Measurements from ENCODE around the gene QRICH2.

QRICH2 gene

GRCh38 chr17:76341301-76341700 is 33.2 kb upstream of the QRICH2 start:
- no peak for DNase-seq (ENCODE audit: low read depth)
- no peak overlapping the region for H3K4me3 ChIP-seq (ENCODE audit: low read depth, low read length)
- no peak for TF ChIP-seq CTCF (IDR thresholded peaks at IDR 0.05; ENCODE audit: control insufficient read depth, extremely low read depth, insufficient read depth)

GRCh38 chr17:76337413-76337777 is 29.3 kb upstream of the QRICH2 start:
- no peak for DNase-seq (ENCODE audit: low read depth)
- no peak for TF ChIP-seq CTCF (IDR thresholded peaks at IDR 0.05; ENCODE audit: control insufficient read depth, extremely low read depth, insufficient read depth)
- no peak overlapping the region for H3K4me3 ChIP-seq (ENCODE audit: low read depth, low read length)

- no peak for DNase-seq (ENCODE audit: low read depth)
- TF ChIP-seq CTCF (IDR thresholded peaks at IDR 0.05; ENCODE audit: control insufficient read depth, extremely low read depth, insufficient read depth), result no peak
These were observed 28.8 kb upstream of the QRICH2 start for GRCh38 chr17:76336756-76337412.

GRCh38 chr17:76335716-76336381 is 27.8 kb upstream of the QRICH2 start:
- no peak for TF ChIP-seq CTCF (IDR thresholded peaks at IDR 0.05; ENCODE audit: control insufficient read depth, extremely low read depth, insufficient read depth)
- H3K4me3 ChIP-seq (ENCODE audit: low read depth, low read length), result no peak overlapping the region
- DNase-seq (ENCODE audit: low read depth), result no peak

More at GRCh38 chr17:76336756-76337412, 28.8 kb upstream of the QRICH2 start:
- H3K4me3 ChIP-seq (ENCODE audit: low read depth, low read length), result no peak overlapping the region

- no peak for DNase-seq (ENCODE audit: low read depth)
- TF ChIP-seq CTCF (IDR thresholded peaks at IDR 0.05; ENCODE audit: control insufficient read depth, extremely low read depth, insufficient read depth), result no peak
- H3K4me3 ChIP-seq (ENCODE audit: low read depth, low read length), result no peak overlapping the region
These were observed 25.8 kb upstream of the QRICH2 start for GRCh38 chr17:76333673-76334505.

- no peak for TF ChIP-seq CTCF (IDR thresholded peaks at IDR 0.05; ENCODE audit: control insufficient read depth, extremely low read depth, insufficient read depth)
- DNase-seq (ENCODE audit: low read depth), result peak; percentile 50
These were observed 23.0 kb upstream of the QRICH2 start for GRCh38 chr17:76331083-76331482.

More at GRCh38 chr17:76331083-76331482, 23.0 kb upstream of the QRICH2 start:
- no peak overlapping the region for H3K4me3 ChIP-seq (ENCODE audit: low read depth, low read length)

All from LNCaP clone FGC (cell line).